H1 (cell line): Measurements from ENCODE around the gene LGALS9. TPM values are rescaled to one million over a fixed set of nuclear protein-coding genes. Genes with fewer than 3 reads are reported as not detected.

ENCODE experiments used
- CTCF ChIA-PET: fragments of 300-600 bp; sonication (Branson Sonifier 250); formaldehyde crosslinking; loops from one replicate; lab custom pipeline; 2021; ENCODE audit not compliant: partially characterized antibody; lab: Charles Lee
- POLR2A ChIA-PET: fragments of 300-600 bp; sonication (Branson Sonifier 250); formaldehyde crosslinking; loops from one replicate; lab custom pipeline; 2021; ENCODE audit warnings: inconsistent platforms; ENCODE audit not compliant: partially characterized antibody; lab: Charles Lee
- DNase-seq, 2 experiments: peaks; one replicate each; pipeline versions ENCODE4 v3.0.0 to v3.0.0-alpha.2; 2010 to 2022; ENCODE audit warnings: low spot score in 2 of 2, low read depth in 1 of 2, mixed read lengths in 1 of 2
- FAIRE-seq: peaks from 2 replicates; lab custom pipeline; 2011; peaks lifted over from hg19 to GRCh38; lab: Jason Lieb, UNC
- H2AFZ ChIP-seq: 2 replicates; pipeline ENCODE4 v1.8.1; 2012; ENCODE audit warnings: low read length, inconsistent platforms
- H2AK5ac ChIP-seq: 2 replicates; pipeline ENCODE4 v1.6.1; 2013; ENCODE audit warnings: low read depth, low read length
- H2BK120ac ChIP-seq: replicated peaks from 2 replicates; pipeline ENCODE3; 2013; ENCODE audit warnings: low read depth, low read length, inconsistent platforms
- H2BK12ac ChIP-seq: 2 replicates; pipeline ENCODE4 v1.6.1; 2013; ENCODE audit warnings: low read depth, low read length
- H2BK15ac ChIP-seq: 2 replicates; pipeline ENCODE4 v1.6.1; 2013; ENCODE audit warnings: low read length
- H2BK20ac ChIP-seq: 2 replicates; pipeline ENCODE4 v1.6.1; 2013; ENCODE audit warnings: low read length
- H2BK5ac ChIP-seq: 2 replicates; pipeline ENCODE4 v1.6.1; 2013; ENCODE audit warnings: low read depth, low read length
- H3K14ac ChIP-seq: 2 replicates; pipeline ENCODE4 v1.6.1; 2013; ENCODE audit warnings: inconsistent platforms; ENCODE audit not compliant: insufficient read length
- H3K18ac ChIP-seq: 2 replicates; pipeline ENCODE4 v1.6.1; 2013; ENCODE audit warnings: low read length; ENCODE audit errors: extremely low read depth
- H3K23ac ChIP-seq: 2 replicates; pipeline ENCODE4 v1.6.1; 2013; ENCODE audit warnings: inconsistent platforms; ENCODE audit not compliant: insufficient read length
- H3K23me2 ChIP-seq: 2 replicates; pipeline ENCODE4 v1.6.1; 2013; ENCODE audit warnings: low read depth, low read length
- H3K27ac ChIP-seq: 2 replicates; pipeline ENCODE4 v1.6.1; 2011; ENCODE audit warnings: low read depth, low read length, inconsistent platforms
- H3K27me3 ChIP-seq, 4 experiments: replicated peaks in 1 of 4; 1 replicate in 1 of 4; 2 replicates in 3 of 4; pipeline versions ENCODE4 v1.6.1 to v1.8.1; 2011 to 2013; ENCODE audit warnings: low read length in 3 of 4, mild to moderate bottlenecking in 3 of 4, inconsistent platforms in 2 of 4, mixed read lengths in 2 of 4, moderate library complexity in 1 of 4; ENCODE audit not compliant: control insufficient read depth in 3 of 4, insufficient read depth in 3 of 4; ENCODE audit errors: extremely low read depth in 1 of 4
- H3K36me3 ChIP-seq, 4 experiments: 2 replicates each; pipeline versions ENCODE4 v1.6.1 to v1.8.1; 2011 to 2013; ENCODE audit warnings: mild to moderate bottlenecking in 4 of 4, low read length in 3 of 4, moderate library complexity in 2 of 4, control low read depth in 1 of 4, inconsistent platforms in 1 of 4; ENCODE audit not compliant: insufficient read depth in 4 of 4, control insufficient read depth in 2 of 4
- H3K4ac ChIP-seq: replicated peaks from 2 replicates; pipeline ENCODE3; 2013; ENCODE audit warnings: low read length, low read depth, mixed read lengths, inconsistent platforms; ENCODE audit not compliant: insufficient read length
- H3K4me1 ChIP-seq, 4 experiments: replicated peaks in 1 of 4; 1 replicate in 1 of 4; 2 replicates in 3 of 4; pipeline versions ENCODE4 v1.6.1 to v1.8.1; 2011 to 2013; ENCODE audit warnings: low read length in 3 of 4, inconsistent platforms in 2 of 4, mixed read lengths in 1 of 4; ENCODE audit not compliant: insufficient read depth in 4 of 4, control insufficient read depth in 3 of 4
- H3K4me2 ChIP-seq, 2 experiments: 2 replicates each; pipeline versions ENCODE4 v1.6.1 to v1.8.1; 2011 to 2013; ENCODE audit warnings: low read depth in 2 of 2, low read length in 2 of 2, control low read depth in 1 of 2, inconsistent platforms in 1 of 2, mild to moderate bottlenecking in 1 of 2; ENCODE audit not compliant: insufficient read depth in 1 of 2
- H3K4me3 ChIP-seq, 4 experiments: fragments of 200-600, 300-600 bp in 1 of 4; sonication (generic), shearing (Covaris generic), sonication (Bioruptor Twin) in 1 of 4; 2 replicates each; pipeline versions ENCODE4 v1.5.1 to v1.8.1; 2011 to 2016; ENCODE audit warnings: low read length in 4 of 4, low read depth in 3 of 4, control low read depth in 2 of 4, inconsistent platforms in 2 of 4, mild to moderate bottlenecking in 2 of 4, mixed read lengths in 1 of 4, moderate library complexity in 1 of 4; ENCODE audit not compliant: insufficient read depth in 2 of 4; ENCODE audit errors: extremely low read depth in 1 of 4
- H3K56ac ChIP-seq: replicated peaks from 2 replicates; pipeline ENCODE3; 2013; ENCODE audit warnings: low read depth, mild to moderate bottlenecking, mixed read lengths, low read length, inconsistent platforms; ENCODE audit not compliant: insufficient read length
- H3K79me1 ChIP-seq: 2 replicates; pipeline ENCODE4 v1.6.1; 2013; ENCODE audit warnings: low read depth, low read length, control low read depth
- H3K79me2 ChIP-seq, 2 experiments: 2 replicates each; pipeline versions ENCODE4 v1.6.1 to v1.8.1; 2012 to 2013; ENCODE audit warnings: low read length in 2 of 2, mild to moderate bottlenecking in 2 of 2, inconsistent platforms in 1 of 2; ENCODE audit not compliant: insufficient read depth in 2 of 2, control insufficient read depth in 1 of 2
- H3K9ac ChIP-seq, 4 experiments: replicated peaks in 1 of 4; 1 replicate in 1 of 4; 2 replicates in 3 of 4; pipeline versions ENCODE4 v1.6.1 to v1.8.1; 2011 to 2013; ENCODE audit warnings: low read depth in 3 of 4, low read length in 3 of 4, control low read depth in 2 of 4, mild to moderate bottlenecking in 2 of 4, moderate library complexity in 2 of 4, inconsistent platforms in 1 of 4; ENCODE audit errors: extremely low read depth in 1 of 4
- H3K9me3 ChIP-seq, 2 experiments: 2 replicates each; pipeline versions ENCODE4 v1.6.1 to v1.8.1; 2012 to 2013; ENCODE audit warnings: mild to moderate bottlenecking in 2 of 2, moderate library complexity in 2 of 2, control low read depth in 1 of 2, inconsistent platforms in 1 of 2, low read depth in 1 of 2, low read length in 1 of 2, mixed read lengths in 1 of 2; ENCODE audit not compliant: insufficient read depth in 2 of 2
- H4K20me1 ChIP-seq, 2 experiments: replicated peaks in 1 of 2; 2 replicates each; pipeline versions ENCODE3 to v1.8.1; 2011 to 2013; ENCODE audit warnings: inconsistent platforms in 2 of 2, low read length in 2 of 2, mild to moderate bottlenecking in 1 of 2; ENCODE audit not compliant: insufficient read depth in 2 of 2, control insufficient read depth in 1 of 2
- H4K5ac ChIP-seq: 2 replicates; pipeline ENCODE4 v1.6.1; 2013; ENCODE audit warnings: low read length, low read depth, mixed read lengths, inconsistent platforms; ENCODE audit not compliant: insufficient read length
- H4K8ac ChIP-seq: 2 replicates; pipeline ENCODE4 v1.8.0; 2013; ENCODE audit warnings: mild to moderate bottlenecking, moderate library complexity, low read length, inconsistent platforms; ENCODE audit not compliant: insufficient read depth; ENCODE audit errors: extremely low read depth
- H4K91ac ChIP-seq: replicated peaks from 2 replicates; pipeline ENCODE3; 2013; ENCODE audit warnings: low read length, mixed read lengths, inconsistent platforms; ENCODE audit not compliant: insufficient read length
- BRCA1 ChIP-seq: IDR thresholded peaks from 2 replicates; pipeline ENCODE4 v1.6.1; 2012; ENCODE audit warnings: low read depth, low read length, improper control_type of control experiment
- MAFK ChIP-seq: IDR thresholded peaks from 2 replicates; pipeline ENCODE4 v1.6.1; 2012; ENCODE audit warnings: low read depth, mild to moderate bottlenecking, improper control_type of control experiment, low read length
- POU5F1 ChIP-seq: IDR thresholded peaks from 2 replicates; pipeline ENCODE4 v1.6.1; 2011; ENCODE audit warnings: low read depth, mild to moderate bottlenecking, low read length, moderate library complexity
- RNF2 ChIP-seq: fragments of 200-900, 300-1000 bp; sonication (generic); IDR thresholded peaks from 2 replicates; pipeline ENCODE4 v1.7.1; 2016; ENCODE audit warnings: borderline replicate concordance, low read depth, mild to moderate bottlenecking, antibody characterized with exemption, low read length; ENCODE audit not compliant: poor library complexity, severe bottlenecking; ENCODE audit errors: missing control alignments
- RXRA ChIP-seq: IDR thresholded peaks from 2 replicates; pipeline ENCODE4 v1.6.1; 2011; ENCODE audit warnings: low read depth, mild to moderate bottlenecking, low read length, moderate library complexity; ENCODE audit not compliant: insufficient read depth
- SAP30 ChIP-seq: fragments of 300-600 bp; sonication (generic); IDR thresholded peaks from 2 replicates; pipeline ENCODE4 v1.7.1; 2012; ENCODE audit warnings: low read length, moderate library complexity, mild to moderate bottlenecking, inconsistent platforms; ENCODE audit not compliant: insufficient read depth, insufficient replicate concordance
- SIRT6 ChIP-seq: IDR thresholded peaks from one replicate; pipeline ENCODE4 v1.7.1; 2012; ENCODE audit warnings: low read length, inconsistent platforms
- SUZ12 ChIP-seq: fragments of 200-600 bp; sonication (generic); IDR thresholded peaks from 2 replicates; pipeline ENCODE4 v1.6.1; 2012; ENCODE audit warnings: mild to moderate bottlenecking, inconsistent platforms, low read length, moderate library complexity, mixed read lengths
- TAF7 ChIP-seq: optimal IDR thresholded peaks from 2 replicates; pipeline ENCODE3; 2011; ENCODE audit warnings: low read depth, mild to moderate bottlenecking, inconsistent platforms, low read length, moderate library complexity, borderline replicate concordance
- TCF12 ChIP-seq: IDR thresholded peaks from 2 replicates; pipeline ENCODE4 v1.6.1; 2011; ENCODE audit warnings: low read depth, mild to moderate bottlenecking, low read length
- YY1 ChIP-seq: IDR thresholded peaks from 2 replicates; pipeline ENCODE4 v1.6.1; 2011; ENCODE audit warnings: low read depth, mild to moderate bottlenecking, low read length
- WGBS, 2 experiments: shearing (Covaris generic) in 1 of 2; methylation state at CpG; one replicate each; pipeline versions ENCODE4 v1.1.6 to v1.1.7; 2013 to 2015; ENCODE audit warnings: low lambda C conversion rate in 2 of 2, mixed read lengths in 2 of 2, inconsistent platforms in 1 of 2, low coverage in 1 of 2, missing lambda C conversion rate in 1 of 2; ENCODE audit not compliant: insufficient replicate concordance in 2 of 2, insufficient coverage in 1 of 2, insufficient read length in 1 of 2; ENCODE audit errors: extremely low coverage in 1 of 2, missing lambda C conversion rate in 1 of 2; 5-methylcytosine and 5-hydroxymethylcytosine counted together
- polyA plus RNA-seq, 7 experiments: library from polyadenylated mRNA; depleted of rRNA in 3 of 7; stranded (reverse) in 5 of 7; unstranded in 2 of 7; fragments of >200 nt in 5 of 7; fragments of 200-250 nt in 2 of 7; gene quantifications; 1 replicate in 5 of 7; 2 replicates in 1 of 7; 4 replicates in 1 of 7; pipeline versions ENCODE4 v1.2.1 to v1.2.3, GENCODE V29; 2011 to 2013; ENCODE audit warnings: missing spikeins in 2 of 7, mixed read lengths in 2 of 7
- total RNA-seq: library from RNA; stranded (reverse); fragmentation: NEBNext Ultra II Directional; extraction: Animal tissue kit (Norgen Biotek cat#: 25700); gene quantifications from 2 replicates; pipeline ENCODE4 v1.2.1, GENCODE V29; 2021
- TF ChIP-seq, protein P1 (sequence below): IDR thresholded peaks from 2 replicates; pipeline ENCODE4 v1.6.1; 2012; ENCODE audit warnings: low read length, inconsistent platforms

The LGALS9 gene
- total and polyA plus RNA-seq, 2 of the 8 experiments (the other 6 are each of a cell fraction or from before 2014, with no cell fraction given) = 0.95 to 1.7 TPM

DNA sequence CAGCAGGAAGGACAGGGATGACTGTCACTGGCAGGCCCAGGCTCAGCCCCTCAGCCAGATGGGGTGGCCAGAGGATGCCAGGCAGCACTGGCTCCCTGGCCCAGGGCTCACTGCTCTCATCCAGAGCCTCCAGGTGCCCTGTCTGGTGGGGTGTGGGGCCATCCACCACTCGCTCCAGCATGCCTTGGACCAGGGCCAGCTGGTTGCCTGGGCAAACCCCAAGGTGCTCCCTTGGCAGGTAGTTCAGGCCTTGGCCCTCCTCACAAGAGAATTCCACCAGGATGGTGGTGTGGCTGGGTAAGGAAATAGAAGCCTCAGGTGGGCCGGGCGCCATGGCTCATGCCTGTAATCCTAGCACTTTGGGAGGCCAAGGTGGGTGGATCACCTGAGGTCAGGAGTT is 29.4 kb downstream of the LGALS9 start:
- ChIA-PET POLR2A (no interaction called here), CTCF (interaction anchor here (0.6 to 18.4 kb wide), 5 partner anchors 10 to 341 kb away, joined by 3 to 338 read pairs (median 6); no protein-coding TSS in a partner anchor)
- no peaks in the 10 kb centered on the region for H3K79me1 ChIP-seq
- H3K23ac ChIP-seq = no peak overlapping the region
- no peak overlapping the region for H3K27ac ChIP-seq
- H3K14ac ChIP-seq = no peak overlapping the region
- no peak overlapping the region for H4K8ac ChIP-seq
- no peak overlapping the region for H2BK120ac ChIP-seq
- no peak overlapping the region for H3K18ac ChIP-seq
- peaks cover 0 to under 1% of the 10 kb centered on the region in 2 experiments for H4K20me1 ChIP-seq
- FAIRE-seq = no peak
- no peak overlapping the region for H2BK12ac ChIP-seq
- H3K4me3 ChIP-seq = no peak overlapping the region
- no peak overlapping the region for H4K91ac ChIP-seq
- H3K23me2 ChIP-seq = no peaks in the 10 kb centered on the region
- H3K4me1 ChIP-seq = no peaks in the 10 kb centered on the region
- no peaks in the 10 kb centered on the region for H3K27me3 ChIP-seq
- H2AK5ac ChIP-seq = no peak overlapping the region
- H3K36me3 ChIP-seq = no peaks in the 10 kb centered on the region
- H3K4me2 ChIP-seq = no peak overlapping the region
- H3K9ac ChIP-seq = no peak overlapping the region
- no peaks in the 10 kb centered on the region for H3K9me3 ChIP-seq
- H3K4ac ChIP-seq = no peak overlapping the region
- WGBS, 2 experiments = 89% methylated on average over 3 of the region's 3 CpGs; no CpG with 5 or more reads in 1 of the 2 experiments
- H4K5ac ChIP-seq = no peak overlapping the region
- H2AFZ ChIP-seq = no peak overlapping the region
- H2BK15ac ChIP-seq = no peak overlapping the region
- H2BK5ac ChIP-seq = no peak overlapping the region
- no peaks in the 10 kb centered on the region for H3K79me2 ChIP-seq
- no peak overlapping the region for H2BK20ac ChIP-seq
- DNase-seq = no peak
- no peak overlapping the region for H3K56ac ChIP-seq
- TF ChIP-seq MAFK (no peak), BRCA1 (no peak), TAF7 (no peak), TCF12 (no peak), SAP30 (no peak), SIRT6 (no peak), POU5F1 (no peak), RXRA (no peak), RNF2 (no peak), SUZ12 (no peak), YY1 (no peak)
- TF ChIP-seq, protein P1, sequence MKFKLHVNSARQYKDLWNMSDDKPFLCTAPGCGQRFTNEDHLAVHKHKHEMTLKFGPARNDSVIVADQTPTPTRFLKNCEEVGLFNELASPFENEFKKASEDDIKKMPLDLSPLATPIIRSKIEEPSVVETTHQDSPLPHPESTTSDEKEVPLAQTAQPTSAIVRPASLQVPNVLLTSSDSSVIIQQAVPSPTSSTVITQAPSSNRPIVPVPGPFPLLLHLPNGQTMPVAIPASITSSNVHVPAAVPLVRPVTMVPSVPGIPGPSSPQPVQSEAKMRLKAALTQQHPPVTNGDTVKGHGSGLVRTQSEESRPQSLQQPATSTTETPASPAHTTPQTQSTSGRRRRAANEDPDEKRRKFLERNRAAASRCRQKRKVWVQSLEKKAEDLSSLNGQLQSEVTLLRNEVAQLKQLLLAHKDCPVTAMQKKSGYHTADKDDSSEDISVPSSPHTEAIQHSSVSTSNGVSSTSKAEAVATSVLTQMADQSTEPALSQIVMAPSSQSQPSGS = no peak
